ENCODE results near the gene SIGLEC12.

SIGLEC12 gene

GRCh38 chr19:51501594-51502263 is at the start of gene SIGLEC12:
TSS of gene SIGLEC12 (minus strand) at chr19:51501800. CDS start at chr19:51501733, 67 bp downstream.
- DNase-seq (ENCODE audit: low read depth, low spot score): no peak
- Histone ChIP-seq H3K9me3 (ENCODE audit: low read depth, low read length) (no peaks in the 10 kb centered on the region), H3K4me3 (no peak within 1 kb of the TSS), H3K27ac (no peak within 1 kb of the TSS), H3K9ac (ENCODE audit: insufficient read length) (no peak within 1 kb of the TSS), H3K36me3 (ENCODE audit: insufficient read depth, low read length) (no peaks in the 10 kb centered on the region)
- TF ChIP-seq POLR2AphosphoS5 (IDR thresholded peaks at IDR 0.05; ENCODE audit: borderline replicate concordance, low read depth, low read length) (no peak), FOXP2 (optimal IDR thresholded peaks at IDR 0.05; ENCODE audit: control extremely low read depth, extremely low read length, insufficient read depth) (no peak), EZH2 (IDR thresholded peaks at IDR 0.05) (no peak)

- H3K36me3 ChIP-seq (ENCODE audit: insufficient read depth, low read length): no peaks in the 10 kb centered on the region
- H3K27ac ChIP-seq: no peak overlapping the region
- H3K4me3 ChIP-seq: no peak overlapping the region
- H3K9me3 ChIP-seq (ENCODE audit: low read depth, low read length): no peaks in the 10 kb centered on the region
- no peak overlapping the region for H3K9ac ChIP-seq (ENCODE audit: insufficient read length)
- no peak for DNase-seq (ENCODE audit: low read depth, low spot score)
- TF ChIP-seq POLR2AphosphoS5 (IDR thresholded peaks at IDR 0.05; ENCODE audit: borderline replicate concordance, low read depth, low read length): no peak
- TF ChIP-seq FOXP2 (optimal IDR thresholded peaks at IDR 0.05; ENCODE audit: control extremely low read depth, extremely low read length, insufficient read depth): no peak
These were observed 49.5 kb upstream of the SIGLEC12 start for GRCh38 chr19:51550848-51551672.

- Histone ChIP-seq H3K36me3 (ENCODE audit: insufficient read depth, low read length) (no peaks in the 10 kb centered on the region), H3K9ac (ENCODE audit: insufficient read length) (no peak overlapping the region), H3K9me3 (ENCODE audit: low read depth, low read length) (no peaks in the 10 kb centered on the region), H3K27ac (no peak overlapping the region), H3K4me3 (no peak overlapping the region)
- TF ChIP-seq POLR2AphosphoS5 (IDR thresholded peaks at IDR 0.05; ENCODE audit: borderline replicate concordance, low read depth, low read length) (no peak), FOXP2 (optimal IDR thresholded peaks at IDR 0.05; ENCODE audit: control extremely low read depth, extremely low read length, insufficient read depth) (no peak), EZH2 (IDR thresholded peaks at IDR 0.05) (no peak)
- no peak for DNase-seq (ENCODE audit: low read depth, low spot score)
These were observed 48.1 kb upstream of the SIGLEC12 start for GRCh38 chr19:51549533-51550324.

- no peaks in the 10 kb centered on the region for H3K9me3 ChIP-seq (ENCODE audit: low read depth, low read length)
- no peaks in the 10 kb centered on the region for H3K36me3 ChIP-seq (ENCODE audit: insufficient read depth, low read length)
- no peak overlapping the region for H3K4me3 ChIP-seq
- H3K9ac ChIP-seq (ENCODE audit: insufficient read length): no peak overlapping the region
- no peak for DNase-seq (ENCODE audit: low read depth, low spot score)
- no peak overlapping the region for H3K27ac ChIP-seq
- TF ChIP-seq POLR2AphosphoS5 (IDR thresholded peaks at IDR 0.05; ENCODE audit: borderline replicate concordance, low read depth, low read length) (no peak), FOXP2 (optimal IDR thresholded peaks at IDR 0.05; ENCODE audit: control extremely low read depth, extremely low read length, insufficient read depth) (no peak), EZH2 (IDR thresholded peaks at IDR 0.05) (no peak)
These were observed 47.3 kb upstream of the SIGLEC12 start for GRCh38 chr19:51548891-51549305.

GRCh38 chr19:51548213-51548651 is 46.6 kb upstream of the SIGLEC12 start:
- Histone ChIP-seq H3K9me3 (ENCODE audit: low read depth, low read length) (no peaks in the 10 kb centered on the region), H3K4me3 (no peak overlapping the region), H3K27ac (no peak overlapping the region), H3K36me3 (ENCODE audit: insufficient read depth, low read length) (no peaks in the 10 kb centered on the region), H3K9ac (ENCODE audit: insufficient read length) (no peak overlapping the region)
- TF ChIP-seq EZH2 (IDR thresholded peaks at IDR 0.05): no peak
- no peak for TF ChIP-seq FOXP2 (optimal IDR thresholded peaks at IDR 0.05; ENCODE audit: control extremely low read depth, extremely low read length, insufficient read depth)
- no peak for TF ChIP-seq POLR2AphosphoS5 (IDR thresholded peaks at IDR 0.05; ENCODE audit: borderline replicate concordance, low read depth, low read length)
- no peak for DNase-seq (ENCODE audit: low read depth, low spot score)

- no peak overlapping the region for H3K9ac ChIP-seq (ENCODE audit: insufficient read length)
- DNase-seq (ENCODE audit: low read depth, low spot score): no peak
- no peak overlapping the region for H3K4me3 ChIP-seq
- no peak for TF ChIP-seq POLR2AphosphoS5 (IDR thresholded peaks at IDR 0.05; ENCODE audit: borderline replicate concordance, low read depth, low read length)
- TF ChIP-seq EZH2 (IDR thresholded peaks at IDR 0.05): no peak
- no peak for TF ChIP-seq FOXP2 (optimal IDR thresholded peaks at IDR 0.05; ENCODE audit: control extremely low read depth, extremely low read length, insufficient read depth)
- no peak overlapping the region for H3K27ac ChIP-seq
- no peaks in the 10 kb centered on the region for H3K9me3 ChIP-seq (ENCODE audit: low read depth, low read length)
- H3K36me3 ChIP-seq (ENCODE audit: insufficient read depth, low read length): no peaks in the 10 kb centered on the region
These were observed 46.0 kb upstream of the SIGLEC12 start for GRCh38 chr19:51547397-51548212.

- Histone ChIP-seq H3K4me3 (no peak overlapping the region), H3K36me3 (ENCODE audit: insufficient read depth, low read length) (no peaks in the 10 kb centered on the region), H3K9ac (ENCODE audit: insufficient read length) (no peak overlapping the region), H3K9me3 (ENCODE audit: low read depth, low read length) (no peaks in the 10 kb centered on the region), H3K27ac (no peak overlapping the region)
- no peak for DNase-seq (ENCODE audit: low read depth, low spot score)
- TF ChIP-seq POLR2AphosphoS5 (IDR thresholded peaks at IDR 0.05; ENCODE audit: borderline replicate concordance, low read depth, low read length) (no peak), EZH2 (IDR thresholded peaks at IDR 0.05) (no peak)
These were observed 45.2 kb upstream of the SIGLEC12 start for GRCh38 chr19:51546650-51547396.

All from SK-N-MC (cell line).